ENCODE results near the gene ADCY2.
A peak's percentile ranks its signal among the peaks of the same experiment; 100 is the strongest.
"Not testable (repeated sequence)": the region's sequence is repeated elsewhere in the genome, so short reads cannot be mapped to it uniquely, and the experiment has no call there.

ADCY2 gene

DNA sequence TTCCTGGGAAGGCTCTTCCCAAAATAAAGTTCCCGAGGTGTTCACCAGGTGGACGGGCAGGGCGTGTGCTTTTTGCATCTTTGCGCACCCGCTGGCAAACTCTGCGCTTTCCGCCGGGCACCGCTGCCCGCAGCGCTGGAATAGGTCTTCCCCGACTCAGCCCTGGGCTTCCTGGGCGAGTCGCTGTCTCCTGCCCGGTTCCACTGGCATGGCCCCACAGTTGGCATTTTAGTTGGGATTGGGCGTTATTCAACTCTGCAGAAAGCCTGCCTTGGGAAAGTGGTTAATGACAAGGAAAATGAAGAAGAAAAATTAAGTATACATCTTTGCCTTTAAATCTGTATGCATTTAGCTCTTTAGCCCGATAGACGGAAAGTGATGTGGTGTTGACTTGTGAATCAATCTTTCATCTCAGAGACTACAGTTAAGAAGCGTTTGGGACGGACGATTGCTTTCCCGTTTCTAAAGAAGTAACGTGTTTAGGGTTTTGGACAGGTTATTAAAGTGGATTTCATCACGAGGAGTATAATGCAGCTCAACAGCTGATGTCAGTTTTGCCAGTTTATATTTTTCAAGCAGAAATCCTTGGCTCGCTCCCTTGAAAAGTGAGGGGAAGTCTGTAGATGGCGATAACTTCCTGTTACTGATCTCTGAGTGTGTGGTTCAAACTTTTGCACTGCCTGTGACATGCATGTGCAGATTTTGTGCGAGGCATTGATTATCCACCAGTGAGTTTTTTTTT, 946 bp downstream of the ADCY2 start:
- DNase-seq = no peak

DNA sequence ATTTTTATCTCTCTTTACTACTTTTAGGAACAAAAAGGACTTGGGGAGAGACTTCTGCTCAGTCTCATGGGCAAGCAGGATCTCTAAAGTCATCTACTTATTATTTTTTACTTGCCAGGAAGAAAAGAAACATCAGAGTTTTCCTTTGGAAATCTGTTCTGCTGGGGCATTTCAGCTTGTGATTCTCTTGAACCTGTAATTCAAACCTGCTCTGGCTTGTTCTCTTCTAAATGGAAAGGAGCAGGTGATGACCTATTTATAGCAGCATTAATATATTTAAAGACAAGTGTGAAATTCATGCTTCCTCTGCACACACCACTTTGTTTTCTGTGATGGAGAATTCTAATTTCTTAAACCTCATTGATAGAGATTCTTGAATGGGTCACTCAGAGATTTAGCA, 2.0 kb downstream of the ADCY2 start:
- no peak for DNase-seq

DNA sequence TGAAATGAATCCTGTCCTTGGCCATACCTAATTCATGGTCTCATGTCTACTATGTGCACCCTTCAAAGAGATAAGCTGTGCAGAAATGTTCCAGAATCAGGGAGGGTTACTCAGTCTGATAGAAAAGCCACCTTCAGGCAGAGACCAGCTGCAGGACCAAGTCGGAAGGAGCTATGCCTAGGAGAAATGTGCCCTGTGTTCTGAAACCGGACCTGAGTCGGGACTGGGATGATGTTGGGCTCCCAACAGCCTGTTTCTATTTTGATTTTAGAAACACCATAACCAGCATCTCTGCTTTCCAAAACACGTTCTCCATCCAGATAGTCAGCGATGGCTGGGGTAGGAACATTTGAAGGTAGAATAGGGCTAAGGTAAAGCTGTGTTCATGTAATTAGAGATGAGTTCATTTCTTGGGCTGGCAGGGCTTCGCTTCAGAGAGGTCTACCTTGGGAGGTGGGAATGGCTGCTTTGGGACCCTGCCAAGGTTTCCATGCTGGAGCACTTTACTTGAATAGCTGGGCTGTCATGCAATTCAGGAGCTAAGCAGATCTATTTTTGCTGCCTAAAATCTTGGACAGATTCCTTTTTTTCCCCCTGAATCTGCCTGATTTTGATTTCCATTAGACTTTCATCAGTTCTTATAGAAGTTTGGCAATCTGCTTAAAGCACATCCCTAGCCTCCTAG, 2.8 kb downstream of the ADCY2 start:
- DNase-seq = no peak

DNA sequence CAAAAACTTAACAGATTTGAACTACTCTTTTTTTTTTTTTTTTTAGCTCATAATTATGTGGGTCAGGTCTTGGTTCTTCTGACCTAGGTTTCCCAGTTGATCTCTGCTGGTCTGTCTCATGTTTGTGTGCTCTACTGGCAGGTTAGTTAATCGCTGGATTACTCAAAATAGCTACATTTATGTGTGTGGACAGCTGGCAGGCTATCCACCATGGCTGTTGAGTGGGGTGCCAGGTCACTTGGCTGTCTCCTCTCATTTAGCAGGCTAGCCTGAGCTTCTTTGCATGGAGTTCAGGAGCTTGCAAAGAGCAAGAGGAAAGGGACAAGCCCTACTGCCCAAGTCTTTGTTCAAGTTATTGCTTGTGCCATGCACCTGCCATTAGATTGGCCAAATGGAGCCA, 9.3 kb downstream of the ADCY2 start:
- no peak for DNase-seq

DNA sequence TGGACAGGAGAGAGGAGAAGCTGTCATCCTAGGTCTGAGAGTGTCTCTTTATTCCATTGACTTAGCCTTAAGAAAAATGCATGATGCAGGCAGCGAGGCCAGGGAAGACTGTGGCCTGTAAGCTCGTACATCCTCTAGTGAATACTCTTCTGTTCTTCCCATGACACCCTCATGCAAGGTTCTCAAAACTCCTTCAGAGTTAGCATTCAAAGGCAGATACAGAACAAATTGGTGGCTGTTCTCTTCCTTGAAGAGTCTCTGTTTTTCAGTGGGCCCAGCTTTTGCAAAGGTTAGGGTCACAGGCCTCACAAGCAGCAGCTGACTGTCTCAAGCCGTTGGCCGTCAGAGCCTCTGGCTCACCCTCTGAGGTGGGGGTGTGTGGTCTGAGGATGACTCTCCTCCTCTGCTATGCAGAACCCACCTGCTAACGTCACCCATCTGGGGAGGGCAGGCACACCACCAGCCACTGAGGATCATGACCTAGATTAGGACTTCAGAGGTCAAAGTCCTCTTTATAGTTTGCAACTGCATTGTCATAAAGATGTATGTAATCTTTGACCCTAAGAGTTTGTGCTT, 15.1 kb downstream of the ADCY2 start:
- no peak for DNase-seq

- no peak for DNase-seq
These were observed 16.5 kb downstream of the ADCY2 start for GRCh38 chr5:7412409-7412808.

DNA sequence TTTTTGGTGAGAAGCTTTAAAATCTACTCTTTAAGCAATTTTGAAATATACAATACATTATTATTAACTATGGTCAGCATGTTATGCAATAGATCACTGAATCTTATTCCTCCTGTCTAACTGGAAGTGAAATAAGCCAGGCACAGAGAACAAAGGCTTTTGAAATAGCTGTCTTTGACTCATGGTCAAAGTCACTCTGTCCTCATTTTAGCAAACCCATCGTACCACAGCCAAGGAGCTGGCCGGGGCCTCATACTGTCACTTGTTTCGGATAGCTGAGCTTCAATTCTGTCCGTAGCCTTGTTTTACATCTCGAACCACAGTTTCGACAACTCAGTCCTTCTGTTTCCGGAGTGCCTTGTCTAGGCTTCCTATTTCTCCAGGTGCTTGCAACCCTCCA, 19.2 kb downstream of the ADCY2 start:
- peak; percentile 4 for DNase-seq

DNA sequence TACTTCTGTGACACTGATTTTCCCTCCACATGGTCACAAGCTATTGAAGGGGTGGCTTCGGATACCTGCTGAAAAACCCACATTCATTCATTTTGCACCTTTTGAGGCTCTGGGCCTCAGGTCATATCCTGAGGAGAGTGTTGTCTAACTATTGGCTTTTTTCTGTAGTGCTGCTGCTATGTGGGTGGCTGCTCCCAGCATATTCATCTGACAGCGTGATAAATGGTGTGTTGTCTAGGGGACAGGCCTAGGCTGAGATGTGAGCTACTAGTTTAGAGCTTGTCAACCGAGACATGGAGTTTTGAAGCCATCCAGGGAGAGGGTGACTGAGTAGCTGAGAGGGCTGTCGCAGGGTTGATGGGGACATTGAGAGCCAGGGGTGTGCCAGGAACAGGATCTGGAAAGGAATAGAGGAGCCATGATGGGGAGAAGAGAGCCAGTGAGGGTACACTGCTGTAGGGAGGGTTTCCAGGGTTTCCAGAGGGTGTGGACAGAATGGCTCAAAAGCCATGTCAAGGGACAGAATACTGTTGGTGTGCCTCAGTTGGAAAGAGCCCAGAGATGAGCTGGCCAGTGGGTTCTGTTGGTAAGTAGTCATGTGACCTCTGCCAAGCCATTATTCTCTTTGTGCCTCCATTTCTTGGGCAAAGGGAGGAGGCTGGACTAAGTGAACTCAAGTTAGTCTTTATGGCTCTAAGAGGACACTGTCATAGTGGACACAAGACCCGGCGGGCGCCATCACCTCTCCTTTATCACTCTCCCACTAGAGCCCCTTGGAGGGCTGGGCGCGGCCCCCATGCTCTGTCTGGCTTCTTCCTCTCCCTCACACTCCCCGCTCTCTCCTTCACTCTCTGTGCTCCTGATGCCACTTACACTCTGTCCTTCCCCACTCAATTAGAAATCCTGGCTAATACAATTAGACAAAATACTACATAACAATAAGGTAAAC, 19.9 kb downstream of the ADCY2 start:
- DNase-seq = no peak

DNA sequence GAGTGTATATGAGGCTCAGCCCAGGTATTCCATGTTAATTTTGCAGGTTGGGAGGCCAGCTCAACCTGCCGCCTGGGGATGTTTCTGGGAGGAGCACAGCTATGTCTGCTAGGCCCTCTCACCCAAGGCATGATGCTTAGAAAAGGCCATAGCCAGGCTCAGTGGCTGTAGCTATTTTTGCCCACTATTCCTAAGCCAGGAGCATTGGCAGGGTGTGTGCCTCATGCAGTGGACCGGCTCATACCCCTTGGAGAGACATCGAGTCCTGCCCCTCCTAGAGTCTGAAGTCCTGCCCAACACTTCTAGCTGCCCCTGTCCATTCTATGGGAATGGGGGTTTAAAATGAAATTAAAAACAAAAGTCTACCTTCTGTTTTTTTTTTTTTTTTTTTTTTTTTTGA, 22.3 kb downstream of the ADCY2 start:
- no peak for DNase-seq

GRCh38 chr5:7419367-7419766, 23.4 kb downstream of the ADCY2 start:
- DNase-seq = no peak

GRCh38 chr5:7419846-7420245, 23.9 kb downstream of the ADCY2 start:
- DNase-seq = no peak

- no peak for DNase-seq
These were observed 24.8 kb downstream of the ADCY2 start for GRCh38 chr5:7420510-7421280.

- DNase-seq = no peak
These were observed 26.6 kb downstream of the ADCY2 start for GRCh38 chr5:7422316-7423106.

GRCh38 chr5:7423231-7423630, 27.3 kb downstream of the ADCY2 start:
- DNase-seq = not testable (repeated sequence)

DNA sequence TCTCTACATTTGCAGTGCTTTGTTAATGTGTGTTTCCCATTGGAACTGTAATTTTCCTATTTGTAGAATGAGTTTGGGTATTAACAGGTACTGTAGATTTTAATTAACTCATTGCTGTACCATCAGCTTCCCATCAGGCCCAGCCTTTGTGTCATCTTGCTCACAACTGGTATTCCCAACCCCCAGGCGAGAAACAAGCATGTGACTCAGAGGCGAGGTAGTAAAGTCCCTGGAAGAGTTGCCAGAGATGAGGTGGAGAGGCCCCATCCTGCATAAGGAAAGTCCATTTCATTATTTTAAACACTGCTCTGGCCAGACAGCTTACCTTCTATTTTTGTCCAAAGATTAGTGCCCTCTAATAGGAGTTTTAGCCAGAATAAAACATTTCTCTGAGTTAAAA, 29.9 kb downstream of the ADCY2 start:
- DNase-seq = no peak

DNA sequence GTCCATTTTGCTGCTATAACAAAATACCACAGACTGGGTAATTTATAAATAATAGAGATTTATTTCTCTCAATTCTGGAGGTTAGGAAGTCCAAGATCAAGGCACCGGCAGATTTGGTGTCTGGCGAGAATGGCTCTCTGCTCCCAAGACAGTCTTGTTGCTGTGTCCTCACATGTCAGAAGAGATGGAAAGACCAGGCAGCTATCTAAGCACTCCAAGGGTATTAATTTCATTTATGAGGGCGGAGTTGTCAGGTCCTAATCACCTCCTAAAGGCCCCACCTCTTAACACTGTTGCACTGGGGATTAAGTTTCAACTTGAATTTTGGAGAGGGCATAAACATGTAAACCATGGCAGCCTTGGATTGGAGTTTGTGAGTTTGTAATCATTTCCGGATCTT, 30.3 kb downstream of the ADCY2 start:
- DNase-seq = no peak

GRCh38 chr5:7434914-7435313, 39.0 kb downstream of the ADCY2 start:
- DNase-seq = no peak

DNA sequence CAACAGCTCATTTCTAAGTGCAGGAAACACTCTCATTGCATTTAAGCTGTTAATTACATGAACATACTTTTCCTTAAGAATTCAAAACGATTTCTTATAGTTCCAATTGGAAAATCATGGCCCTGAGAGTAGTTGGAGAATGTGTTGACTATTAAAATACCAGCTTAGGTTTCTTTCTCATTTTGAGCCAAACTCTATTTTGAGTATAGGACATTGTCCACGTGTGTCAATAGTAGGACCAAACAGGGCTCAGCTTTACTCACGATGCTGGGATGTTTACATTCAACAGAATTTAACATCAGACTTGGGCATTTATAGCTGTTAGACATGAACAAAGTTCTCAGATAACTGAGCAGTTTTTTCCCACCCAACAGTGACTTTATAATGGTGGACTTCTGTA, 39.6 kb downstream of the ADCY2 start:
- no peak for DNase-seq

- no peak for DNase-seq
These were observed 40.6 kb downstream of the ADCY2 start for GRCh38 chr5:7436521-7436920.

DNA sequence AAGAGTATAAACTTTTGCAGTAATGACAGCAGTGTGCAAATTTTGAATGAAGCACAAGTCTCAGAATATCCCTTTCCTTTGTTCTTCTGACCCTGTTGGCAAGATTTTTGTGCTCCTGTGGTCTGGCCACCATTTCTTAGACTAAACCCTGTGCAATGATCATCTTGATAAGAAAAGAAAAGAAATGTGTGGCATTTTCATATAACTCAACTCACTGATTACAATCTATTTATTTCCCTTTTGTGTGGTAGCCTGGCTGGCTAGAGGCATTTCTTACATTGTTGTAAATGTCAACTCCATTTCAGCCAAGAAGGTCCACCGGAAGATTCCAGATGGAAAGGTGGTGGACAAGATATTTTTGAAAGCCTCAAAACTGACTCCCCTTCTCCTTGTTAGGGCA, 41.9 kb downstream of the ADCY2 start:
- DNase-seq = no peak

- no peak for DNase-seq
These were observed 49.1 kb downstream of the ADCY2 start for GRCh38 chr5:7445068-7445467.

- DNase-seq = no peak
These were observed 49.9 kb downstream of the ADCY2 start for GRCh38 chr5:7445831-7446230.
